ENCODE data around the gene GTF3C2. TPM values are rescaled to one million over a fixed set of nuclear protein-coding genes. Genes with fewer than 3 reads are reported as not detected.
"Not testable (repeated sequence)": the region's sequence is repeated elsewhere in the genome, so short reads cannot be mapped to it uniquely, and the experiment has no call there.

GTF3C2 gene
- total RNA-seq, 1 donor from 2014 or later, result 45.8 TPM

DNA sequence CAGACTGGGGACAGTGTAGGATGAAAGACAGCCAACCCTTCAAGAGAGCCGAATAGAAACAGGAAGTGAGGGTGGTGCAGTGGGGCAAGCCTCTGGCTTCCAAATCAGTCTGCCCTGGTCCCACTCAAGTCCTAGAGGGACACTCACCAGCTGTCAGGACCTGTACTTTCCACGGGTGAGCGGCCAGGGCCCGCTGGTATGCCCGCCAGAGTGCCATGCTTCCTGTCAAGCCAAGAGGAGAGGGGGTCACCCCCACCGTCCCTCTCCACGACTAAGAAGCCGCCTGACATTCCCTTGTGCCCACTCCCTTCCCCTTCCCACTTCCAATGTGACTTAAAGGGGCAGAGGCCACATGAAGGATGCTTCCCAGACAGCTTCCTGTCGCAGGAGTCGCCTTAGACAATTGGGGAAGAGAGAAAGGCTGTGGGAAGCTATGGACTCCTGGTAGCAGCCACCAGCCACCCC is 34.2 kb downstream of the GTF3C2 start:
- peak; percentile 34 for DNase-seq (ENCODE audit: low read depth)

DNA sequence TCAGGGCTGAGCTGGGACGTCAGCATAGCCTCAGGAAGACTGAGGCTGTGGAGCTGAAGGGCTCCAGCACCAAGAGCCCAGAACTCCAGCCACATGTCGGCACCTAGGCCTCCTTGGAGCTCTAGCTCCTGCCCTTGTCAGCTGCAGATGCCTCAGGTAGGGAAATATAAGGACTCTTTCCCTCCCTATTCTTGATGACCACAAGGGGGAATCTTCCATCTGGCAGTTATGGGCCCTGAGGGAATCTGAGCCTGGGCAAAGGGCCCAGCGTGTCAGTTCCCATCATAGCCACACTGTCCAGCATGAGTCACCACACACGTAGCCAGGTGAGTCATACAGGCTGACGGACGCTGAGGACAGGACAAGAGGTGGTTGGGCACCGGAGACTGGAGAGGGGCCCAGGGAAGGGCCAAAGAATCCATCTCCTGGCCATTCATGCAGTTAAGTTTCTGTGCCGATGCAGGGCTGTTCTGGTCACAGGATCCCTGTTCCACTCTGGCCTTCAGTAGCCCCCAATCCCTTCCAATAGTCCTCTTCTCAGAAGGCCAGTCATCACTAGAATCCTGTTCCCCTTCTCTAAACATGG is 35.5 kb downstream of the GTF3C2 start:
- peak; percentile 97 for DNase-seq (ENCODE audit: low read depth)

DNA sequence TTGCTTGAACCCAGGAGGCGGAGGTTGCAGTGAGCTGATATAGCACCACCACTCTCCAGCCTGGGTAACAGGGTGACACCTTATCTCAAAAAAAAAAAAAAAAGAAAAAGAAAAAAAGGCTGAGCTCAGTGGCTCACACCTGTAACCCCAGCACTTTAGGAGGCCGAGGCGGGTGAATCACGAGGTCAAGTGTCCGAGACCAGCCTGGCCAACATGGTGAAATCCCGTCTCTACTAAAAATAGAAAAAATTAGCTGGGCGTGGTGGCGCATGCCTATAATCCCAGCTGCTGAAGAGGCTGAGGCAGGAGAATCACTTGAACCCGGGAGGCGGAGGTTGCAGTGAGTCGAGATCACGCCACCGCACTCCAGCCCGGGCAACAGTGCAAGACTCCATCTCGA is 36.7 kb downstream of the GTF3C2 start:
- not testable (repeated sequence) for DNase-seq (ENCODE audit: low read depth)

DNA sequence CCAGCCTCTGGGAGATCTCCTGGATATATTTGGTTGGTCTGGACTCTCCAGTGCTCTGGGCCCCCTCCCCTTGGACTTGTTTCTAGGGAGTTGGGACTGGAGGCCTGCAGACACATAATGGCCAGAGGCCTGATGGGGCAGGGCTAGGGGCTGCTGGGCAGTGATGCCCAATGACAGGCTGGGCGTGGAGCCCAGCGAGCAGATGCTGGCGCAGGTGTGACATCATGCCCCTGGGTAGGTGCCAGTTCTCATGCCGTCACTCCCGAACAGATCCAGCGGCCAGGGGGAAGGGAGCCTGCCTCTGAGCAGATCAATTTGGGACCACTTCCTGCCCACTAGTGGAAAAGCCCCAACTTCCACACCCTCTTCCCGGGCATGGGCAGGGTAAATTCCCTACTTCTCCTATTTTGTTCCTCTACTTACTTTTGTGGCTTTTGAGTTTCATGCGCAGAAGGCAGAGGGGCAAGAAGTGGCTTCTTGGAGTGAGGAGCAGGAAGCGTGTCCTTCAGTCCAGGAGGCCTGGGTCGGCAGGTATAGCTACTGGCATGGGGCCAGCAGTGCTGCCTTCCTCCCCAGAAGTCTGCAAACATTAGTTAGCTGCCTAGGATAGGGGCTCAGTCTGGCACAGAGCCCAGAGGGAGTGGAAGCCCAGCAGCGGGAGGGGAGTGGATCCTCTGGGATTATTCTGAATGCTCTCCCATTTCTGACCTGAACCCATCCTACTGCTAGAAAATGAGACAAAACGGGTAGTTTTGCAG is 39.7 kb downstream of the GTF3C2 start:
- DNase-seq (ENCODE audit: low read depth), result no peak

DNA sequence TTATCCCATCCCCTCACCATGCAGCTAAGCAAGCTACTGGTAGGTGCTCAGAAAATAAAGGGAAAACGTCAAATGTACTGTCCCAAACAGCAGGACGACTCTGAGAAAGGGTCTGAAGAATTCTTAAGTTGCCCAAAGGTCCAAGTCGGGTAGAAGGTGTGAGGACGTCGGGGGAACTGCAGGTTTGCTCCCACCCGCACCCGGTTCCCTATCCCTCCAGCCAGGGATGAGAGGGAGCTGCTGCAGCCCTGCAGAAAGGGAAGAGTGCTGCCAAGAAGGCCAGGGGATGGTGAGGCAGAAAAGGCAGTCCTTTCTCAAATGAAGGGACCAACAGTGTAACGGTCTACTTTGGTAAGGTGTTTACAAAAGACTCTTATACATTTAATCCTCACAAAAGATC is 41.4 kb downstream of the GTF3C2 start:
- DNase-seq (ENCODE audit: low read depth), result no peak

DNA sequence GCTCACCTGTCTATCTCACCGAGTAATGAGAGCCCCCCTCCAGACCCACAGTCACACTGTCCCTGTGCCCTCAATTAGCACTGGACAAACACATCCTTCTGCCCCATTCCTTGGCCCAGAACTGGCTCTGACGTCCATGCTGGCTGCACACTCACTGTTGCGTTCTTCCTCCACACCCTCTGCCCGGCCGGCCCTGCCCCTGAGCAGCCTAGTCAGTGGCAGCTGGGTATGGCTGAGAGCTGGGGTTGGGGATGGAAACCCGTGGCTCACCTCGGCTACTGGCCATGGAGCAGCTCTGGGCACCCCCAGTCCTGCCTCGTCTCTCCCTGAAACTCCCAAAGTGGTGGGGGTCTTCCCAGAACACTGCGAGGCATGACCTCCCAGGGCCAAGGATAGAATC is 41.9 kb downstream of the GTF3C2 start:
- no peak for DNase-seq (ENCODE audit: low read depth)

DNA sequence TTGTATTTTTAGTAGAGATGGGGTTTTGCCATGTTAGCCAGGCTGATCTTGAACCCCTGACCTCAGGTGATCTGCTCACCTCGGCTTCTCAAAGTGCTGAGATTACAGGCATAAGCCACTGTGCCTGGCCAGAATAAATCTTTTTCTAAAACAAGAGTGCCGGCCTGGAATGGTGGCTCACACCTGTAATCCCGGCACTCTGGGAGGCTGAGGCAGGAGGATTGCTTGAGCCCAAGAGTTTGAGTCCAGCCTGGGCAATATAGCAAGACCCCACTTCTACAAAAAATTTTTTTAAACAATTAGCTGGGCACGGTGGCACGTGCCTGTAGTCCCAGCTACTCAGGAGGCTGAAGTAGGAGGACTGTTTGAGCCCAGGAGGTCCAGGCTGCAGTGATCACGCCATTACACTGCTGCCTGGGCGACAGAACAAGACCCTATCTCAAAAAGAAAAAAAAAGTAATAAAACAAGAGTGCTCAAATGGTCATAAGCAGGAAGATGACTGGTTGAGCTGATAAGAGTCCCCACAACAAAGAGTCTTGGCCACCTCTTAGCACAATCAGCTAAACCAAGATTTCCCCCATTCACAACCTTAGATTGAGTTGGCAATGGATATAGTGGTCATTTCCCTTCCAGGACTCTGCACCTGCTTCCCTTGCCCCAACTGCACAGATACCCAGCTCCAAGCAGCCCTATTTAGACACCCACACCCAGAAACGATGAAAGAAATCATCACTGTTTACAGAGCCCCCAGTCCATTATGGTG is 42.5 kb downstream of the GTF3C2 start:
- no peak for DNase-seq (ENCODE audit: low read depth)

DNA sequence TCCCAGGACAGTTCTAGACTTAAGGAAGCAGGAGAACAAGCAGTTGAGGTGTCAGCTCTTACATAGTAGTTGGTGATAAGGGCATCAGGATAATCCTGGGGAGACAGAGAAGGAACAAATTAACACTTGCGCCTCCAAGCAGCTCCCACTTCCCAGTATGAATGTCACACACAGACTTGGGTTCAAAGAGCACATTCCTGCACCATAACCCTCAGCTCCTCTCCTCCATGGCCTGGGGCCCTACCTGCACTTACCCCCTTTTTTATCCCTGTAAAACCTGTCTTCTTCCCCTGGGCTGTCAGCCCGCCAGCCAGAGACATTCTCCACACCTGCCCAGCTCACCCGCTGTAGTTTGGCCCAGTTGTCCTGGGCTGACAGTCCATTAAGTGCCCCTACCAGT is 44.4 kb downstream of the GTF3C2 start:
- DNase-seq (ENCODE audit: low read depth), result no peak

DNA sequence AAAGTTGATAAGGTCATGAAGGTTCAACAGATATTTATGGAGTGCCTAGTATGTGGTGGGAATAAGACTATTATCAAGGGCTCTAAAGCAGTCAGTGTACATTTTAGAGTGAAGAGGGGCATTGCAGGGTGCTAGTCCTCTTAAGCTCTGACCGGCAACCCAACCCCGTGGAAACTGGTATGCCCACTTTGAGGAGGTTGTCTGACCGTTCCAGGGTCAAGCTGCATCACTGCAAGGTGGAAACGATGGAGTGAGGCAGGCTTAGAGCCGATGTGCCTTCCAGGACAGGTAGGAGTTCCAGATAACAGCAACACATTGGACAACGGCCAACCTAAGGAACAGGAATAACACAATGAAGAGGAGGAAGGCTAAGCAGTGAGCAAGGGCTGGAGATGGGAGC is 46.9 kb downstream of the GTF3C2 start:
- no peak for DNase-seq (ENCODE audit: low read depth)

DNA sequence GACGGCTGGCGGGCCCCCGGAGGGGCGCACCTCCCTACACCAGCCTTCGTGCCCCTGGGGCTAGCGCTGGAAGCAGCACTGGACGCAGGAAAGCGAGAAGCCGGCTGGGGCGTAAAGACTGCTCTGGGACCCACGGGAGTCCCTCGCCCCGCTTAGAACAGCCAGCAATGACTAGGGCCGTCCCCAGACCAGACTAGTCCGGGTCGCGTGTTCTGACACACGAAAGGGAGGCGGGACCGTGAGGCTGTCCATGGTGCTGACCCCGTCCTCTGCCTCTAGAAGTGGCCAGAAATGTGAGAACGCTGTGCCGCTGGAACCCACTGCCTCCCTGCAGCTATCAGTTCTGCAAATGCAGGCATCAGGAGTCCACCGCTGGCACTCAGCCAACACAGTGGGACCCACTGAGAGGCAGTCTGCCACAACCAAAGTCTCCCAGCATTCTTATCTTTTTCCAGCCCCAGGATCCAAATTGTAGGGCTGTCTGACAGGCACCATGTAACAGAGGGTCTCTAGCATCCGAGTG is 48.1 kb downstream of the GTF3C2 start, which contains the start of gene UCN:
Gene UCN, minus strand, starts transcription at position 87 of the 523 bp plus-strand sequence. CDS start 550 bp downstream, outside the sequence.
- DNase-seq (ENCODE audit: low read depth), result peak; percentile 34

DNA sequence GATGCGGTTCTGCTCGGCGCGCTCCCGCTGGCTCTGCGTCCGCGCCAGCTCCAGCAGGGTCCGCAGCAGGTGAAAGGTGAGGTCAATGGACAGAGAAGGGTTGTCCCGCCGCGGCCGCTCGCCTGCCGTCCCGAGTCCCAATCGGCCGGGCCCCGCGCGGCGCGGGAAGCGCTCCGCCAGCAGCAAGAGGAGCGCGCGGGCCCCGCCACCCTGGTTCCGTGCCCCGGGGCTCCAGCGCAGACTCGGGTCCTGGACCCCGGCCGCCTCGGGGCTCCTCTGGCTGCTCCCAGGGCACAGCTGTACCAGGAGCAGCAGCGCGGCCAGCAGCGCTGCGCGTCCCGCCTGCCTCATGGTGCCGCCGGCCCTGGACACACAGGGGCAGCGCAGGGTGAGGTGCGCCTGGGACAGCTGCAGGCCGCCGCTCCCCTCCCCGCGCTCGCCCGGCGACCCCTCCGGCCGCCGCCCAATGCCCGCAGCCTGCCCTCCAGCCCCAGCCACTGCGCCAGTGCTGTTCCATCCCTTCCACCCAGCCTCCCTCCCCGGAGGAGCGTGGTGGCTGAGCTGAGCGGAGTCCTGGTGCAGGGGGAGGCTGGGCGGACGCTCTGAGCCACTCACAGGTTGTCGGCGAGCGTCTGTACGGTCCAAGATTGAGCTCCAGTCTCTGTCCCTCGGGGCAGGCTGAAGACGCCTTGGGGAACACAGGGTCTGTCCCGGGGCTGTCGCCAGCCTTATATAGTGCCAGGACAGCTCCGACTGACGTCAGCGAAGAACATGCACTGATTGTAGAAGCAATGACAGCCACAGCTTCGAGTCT is 48.8 kb downstream of the GTF3C2 start:
- no peak for DNase-seq (ENCODE audit: low read depth)

DNA sequence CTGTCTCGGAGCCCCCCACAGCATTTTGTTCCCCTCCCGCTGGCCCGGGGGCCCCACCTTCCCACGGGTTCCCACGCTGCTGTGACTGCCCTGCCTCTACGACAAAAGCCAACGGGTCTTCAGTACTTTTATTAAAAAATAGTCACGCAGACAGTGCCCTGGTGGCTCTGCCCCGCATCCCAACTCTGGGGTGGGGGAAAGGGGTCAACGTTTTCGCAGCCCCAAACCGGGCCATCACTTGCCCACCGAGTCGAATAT is 49.3 kb downstream of the GTF3C2 start:
- no peak for DNase-seq (ENCODE audit: low read depth)

DNA sequence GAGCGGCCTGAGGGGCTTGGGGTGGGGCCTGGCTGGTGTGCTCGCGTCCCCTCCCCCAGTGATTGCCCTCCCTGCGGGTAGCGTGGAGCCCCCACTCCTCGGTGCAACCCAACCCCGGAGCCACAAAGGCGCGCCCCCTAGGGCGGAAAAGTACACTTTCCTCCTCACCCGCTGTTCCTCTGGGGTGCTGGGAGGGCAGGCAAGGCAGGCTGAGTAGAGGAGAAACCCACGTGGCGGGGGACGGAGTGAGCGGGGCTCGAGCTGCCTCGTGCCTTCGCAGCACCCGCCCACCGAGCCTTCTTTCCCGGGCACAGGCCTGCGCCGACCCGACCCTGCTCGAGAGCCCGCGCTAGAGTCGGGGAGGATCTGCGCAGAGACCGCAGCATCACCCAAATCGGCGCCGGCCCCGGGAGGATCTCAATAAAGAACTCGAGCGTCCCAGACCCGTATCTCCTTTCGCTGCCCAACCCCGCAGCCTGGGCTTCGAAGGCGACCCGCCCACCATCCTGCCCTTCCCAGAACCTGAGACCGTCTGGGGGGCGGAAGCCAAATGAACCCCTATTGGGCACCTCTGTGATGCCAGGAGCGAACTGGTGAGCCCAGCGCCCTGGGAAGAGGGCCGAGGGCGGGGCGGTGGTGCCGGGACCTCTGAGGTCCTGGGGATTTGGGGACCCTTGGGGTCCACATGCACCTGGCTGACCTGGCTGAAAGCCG is 49.8 kb downstream of the GTF3C2 start:
- DNase-seq (ENCODE audit: low read depth), result no peak

DNA sequence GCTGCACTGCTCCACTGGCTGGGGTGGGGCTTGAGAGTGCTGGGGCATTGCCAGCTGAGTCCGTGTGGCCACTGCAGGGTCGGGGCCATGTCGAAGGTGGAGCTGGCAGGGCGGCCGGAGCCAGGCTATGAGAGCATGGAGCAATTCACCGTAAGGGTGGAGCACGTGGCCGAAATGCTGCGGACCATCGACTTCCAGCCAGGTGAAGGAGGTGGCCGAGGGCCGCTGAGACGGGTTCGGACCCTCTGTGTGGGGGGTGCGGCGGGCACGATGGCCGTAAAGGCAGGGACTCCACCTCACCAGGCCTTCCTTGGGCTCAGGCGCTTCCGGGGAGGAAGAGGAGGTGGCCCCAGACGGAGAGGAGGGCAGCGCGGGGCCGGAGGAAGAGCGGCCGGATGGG is 50.4 kb downstream of the GTF3C2 start:
- DNase-seq (ENCODE audit: low read depth), result no peak

DNA sequence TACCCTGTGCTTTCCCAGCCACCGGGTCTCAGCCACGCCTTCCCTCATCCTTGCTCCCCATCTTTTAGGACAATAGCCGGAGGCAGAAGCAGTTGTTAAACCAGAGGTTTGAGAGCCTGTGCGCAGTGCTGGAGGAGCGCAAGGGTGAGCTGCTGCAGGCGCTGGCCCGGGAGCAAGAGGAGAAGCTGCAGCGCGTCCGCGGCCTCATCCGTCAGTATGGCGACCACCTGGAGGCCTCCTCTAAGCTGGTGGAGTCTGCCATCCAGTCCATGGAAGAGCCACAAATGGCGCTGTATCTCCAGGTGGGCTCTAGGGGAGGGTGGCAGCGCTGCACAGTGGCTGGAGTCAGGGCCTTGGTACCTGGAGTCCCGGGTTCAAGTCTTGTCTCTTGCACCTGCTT is 51.0 kb downstream of the GTF3C2 start:
- no peak for DNase-seq (ENCODE audit: low read depth)

DNA sequence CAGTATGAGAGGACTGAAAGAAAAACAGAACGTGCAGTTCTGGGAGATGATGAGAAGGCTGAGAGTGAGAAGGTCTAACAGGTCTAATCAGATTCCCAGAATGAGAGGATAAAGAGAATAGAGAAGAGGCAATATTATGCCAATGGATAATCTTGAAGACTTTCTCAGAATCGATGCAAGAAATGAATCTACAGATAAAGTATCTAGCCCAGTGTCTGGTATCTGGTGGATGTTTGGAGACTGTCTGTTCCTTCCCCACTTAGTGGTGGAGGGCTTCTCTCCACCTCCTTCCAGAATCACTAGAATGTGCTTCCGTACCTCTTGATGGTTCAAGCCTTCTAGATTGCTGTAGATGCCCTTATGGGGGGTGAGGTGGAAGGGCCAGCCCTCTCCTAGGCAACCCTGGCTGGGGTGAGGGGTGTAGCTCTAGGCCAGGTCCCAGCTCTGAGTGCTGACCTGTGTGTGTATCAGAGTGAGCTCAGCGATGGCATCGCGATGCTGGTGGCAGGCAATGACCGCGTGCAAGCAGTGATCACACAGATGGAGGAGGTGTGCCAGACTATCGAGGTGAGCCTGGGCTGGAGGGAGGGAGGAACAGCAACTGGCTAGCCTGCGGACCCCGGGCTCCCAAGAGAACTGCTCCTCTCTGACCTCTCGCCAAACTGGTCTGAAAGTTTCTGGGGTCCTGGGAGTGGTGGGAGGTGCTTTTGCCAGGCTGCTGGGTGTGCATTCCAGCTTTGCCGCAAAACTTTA is 51.9 kb downstream of the GTF3C2 start:
- no peak for DNase-seq (ENCODE audit: low read depth)

DNA sequence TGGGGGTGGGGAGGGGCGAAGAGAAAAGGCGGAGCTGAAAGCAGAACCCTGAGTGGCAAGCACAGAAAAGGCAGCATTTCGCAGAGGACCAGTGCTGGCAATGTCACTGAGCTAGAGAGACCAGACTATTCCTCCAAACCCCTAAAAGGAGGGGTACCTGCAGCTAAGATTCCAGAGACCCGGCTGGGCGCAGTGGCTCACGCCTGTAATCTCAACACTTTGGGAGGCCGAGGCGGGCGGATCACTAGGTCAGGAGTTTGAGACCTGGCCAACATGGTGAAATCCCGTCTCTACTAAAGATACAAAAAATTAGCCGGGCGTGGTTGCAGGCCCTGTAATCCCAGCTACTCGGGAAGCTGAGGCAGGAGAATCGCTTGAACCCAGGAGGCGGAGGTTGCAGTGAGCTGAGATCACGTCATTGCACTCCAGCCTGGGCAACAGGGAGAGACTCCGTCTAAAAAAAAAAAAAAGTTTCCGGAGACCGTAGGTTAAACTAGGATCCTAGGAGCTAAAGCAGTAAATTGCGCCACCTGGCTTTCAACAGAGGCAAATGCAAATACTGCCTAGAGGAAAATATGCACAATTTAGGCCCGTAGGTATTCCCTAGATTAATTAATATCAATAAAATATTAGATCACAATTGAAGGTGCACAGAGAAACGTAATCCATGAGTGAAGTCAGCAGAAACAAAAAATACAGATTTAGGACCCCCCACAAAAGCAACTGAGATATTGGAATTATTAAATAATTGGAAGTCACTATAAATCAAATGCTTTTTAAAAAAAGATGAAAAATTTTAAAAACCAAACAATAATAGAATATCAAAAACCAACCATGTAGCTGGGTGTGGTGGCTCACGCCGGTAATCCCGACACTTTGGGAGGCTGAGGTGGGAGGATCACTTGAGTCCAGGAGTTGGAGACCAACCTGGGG is 53.2 kb downstream of the GTF3C2 start:
- DNase-seq (ENCODE audit: low read depth), result peak; percentile 72

DNA sequence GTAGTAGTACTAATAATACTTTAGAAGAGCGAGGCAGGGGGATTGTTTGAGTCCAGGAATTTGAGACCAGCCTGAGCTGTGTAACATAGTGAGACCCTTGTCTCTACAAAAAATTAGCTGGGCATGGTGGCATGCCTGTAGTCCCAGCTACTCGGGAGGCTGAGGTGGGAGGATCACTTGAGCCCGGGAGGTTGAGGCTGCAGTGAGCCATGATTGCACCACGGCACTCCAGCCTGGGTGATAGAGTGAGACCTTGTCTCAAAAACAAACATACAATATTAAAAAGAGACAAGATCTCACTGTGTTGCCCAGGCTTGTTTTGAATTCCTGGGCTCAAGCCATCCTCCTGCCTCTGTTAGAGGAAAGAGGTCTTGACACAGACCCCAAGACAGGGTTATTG is 56.0 kb downstream of the GTF3C2 start:
- DNase-seq (ENCODE audit: low read depth), result not testable (repeated sequence)
